ENCODE data around the gene FASN. TPM values are rescaled to one million over a fixed set of nuclear protein-coding genes. Genes with fewer than 3 reads are reported as not detected.

The FASN gene
- total RNA-seq, 1 experiment from 2014 or later = 433 TPM

DNA sequence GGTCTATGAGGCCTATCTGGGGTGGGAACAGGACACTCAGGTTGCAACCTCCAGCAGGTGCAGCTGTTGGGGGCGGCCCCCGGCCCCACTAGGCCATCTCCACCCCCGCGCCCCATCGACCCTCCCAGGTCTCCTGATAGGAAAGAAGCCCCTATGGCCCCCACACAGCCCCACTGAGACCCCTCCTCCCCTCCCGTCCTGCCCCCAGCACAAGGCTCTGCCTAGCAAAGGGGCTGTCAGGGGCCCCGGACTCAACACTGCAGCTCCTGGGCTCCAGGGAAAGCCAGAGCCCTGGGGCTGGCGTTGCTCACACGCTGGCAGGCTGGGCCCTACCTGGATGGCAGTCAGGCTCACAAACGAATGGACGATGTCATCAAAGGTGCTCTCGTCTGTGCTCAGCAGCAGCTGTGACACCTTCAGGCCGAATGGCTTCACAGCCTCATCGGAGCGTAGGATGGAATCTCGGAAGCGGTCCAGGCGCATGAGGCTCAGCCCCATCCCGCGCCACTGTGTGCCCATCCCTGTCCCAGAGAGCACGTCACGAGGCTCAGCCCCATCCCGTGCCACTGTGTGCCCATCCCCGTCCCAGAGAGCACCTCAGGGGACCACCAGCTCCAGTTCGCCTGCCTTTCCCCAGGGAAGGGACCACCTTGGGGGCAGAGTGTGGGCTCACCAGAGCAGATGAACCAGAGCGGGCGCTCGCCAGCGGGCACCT is 7.3 kb downstream of the FASN start:
- Histone ChIP-seq H2BK20ac (ENCODE audit: low read depth, low read length, poor library complexity, severe bottlenecking) (no peak overlapping the region), H4K91ac (ENCODE audit: insufficient read length, low read depth, low read length) (no peak overlapping the region), H2BK15ac (ENCODE audit: low read depth, low read length) (no peak overlapping the region), H2AFZ (ENCODE audit: low read length) (no peak overlapping the region), H3K4me1 (ENCODE audit: insufficient read depth, low read length) (no peaks in the 10 kb centered on the region), H3K79me1 (ENCODE audit: insufficient read depth, low read depth, low read length, poor library complexity, severe bottlenecking) (peaks cover 6% of the 10 kb centered on the region), H4K8ac (replicated peaks; ENCODE audit: insufficient read length, low read depth, low read length) (no peak overlapping the region), H3K27me3 (ENCODE audit: insufficient read depth, low read length) (no peaks in the 10 kb centered on the region), H2BK120ac (ENCODE audit: low read depth, low read length, poor library complexity, severe bottlenecking) (no peak overlapping the region), H3K4ac (ENCODE audit: low read depth, low read length) (no peak overlapping the region), H2BK12ac (ENCODE audit: insufficient read length, low read depth, low read length) (no peak overlapping the region), H3K18ac (ENCODE audit: insufficient read length, low read depth, low read length) (no peak overlapping the region), H3T11ph (ENCODE audit: low read length) (no peak overlapping the region), H3K14ac (ENCODE audit: insufficient read depth, low read length) (no peak overlapping the region), H3K9ac (ENCODE audit: extremely low read depth, insufficient read length, low read length) (no peak overlapping the region), H3K23me2 (ENCODE audit: insufficient read length, low read depth, low read length, poor library complexity, severe bottlenecking) (no peaks in the 10 kb centered on the region), H3K9me3 (ENCODE audit: control insufficient read depth, low read depth, low read length) (no peaks in the 10 kb centered on the region), H3K27ac (ENCODE audit: insufficient read length, low read depth, low read length) (no peak overlapping the region), H4K20me1 (ENCODE audit: control insufficient read depth, insufficient read depth, insufficient read length) (no peaks in the 10 kb centered on the region), H3K56ac (ENCODE audit: insufficient read length, low read depth, low read length) (no peak overlapping the region), H3K23ac (ENCODE audit: insufficient read length, low read depth, low read length) (no peak overlapping the region), H3K4me2 (ENCODE audit: insufficient read depth, insufficient read length, low read length) (no peak overlapping the region), H2AK5ac (ENCODE audit: insufficient read length, low read length) (no peak overlapping the region), H3K79me2 (ENCODE audit: insufficient read depth, low read length) (peaks cover 3% of the 10 kb centered on the region; the same call in 1 of the 2 replicates), H4K5ac (ENCODE audit: insufficient read length, low read depth, low read length) (no peak overlapping the region), H2BK5ac (ENCODE audit: insufficient read length, low read length) (no peak overlapping the region)
- Mint-ChIP-seq H3K36me3 (ENCODE audit: insufficient read depth in 1 of 3, low read depth in 3 of 3) (peaks cover 21 to 72% (median 64%) of the 10 kb centered on the region in 3 experiments; a peak in 6 of 7 replicates), H3K27ac (no peak overlapping the region), H3K27me3 (ENCODE audit: low read depth) (no peaks in the 10 kb centered on the region), H3K4me1 (no peaks in the 10 kb centered on the region), H3K4me3 (no peak overlapping the region), H3K9me3 (no peaks in the 10 kb centered on the region)
- no CpG with 5 or more reads among the region's 29 CpGs for WGBS (ENCODE audit: extremely low coverage, insufficient read length, low lambda C conversion rate)
- DNase-seq = no peak
- TF ChIP-seq, protein P1, sequence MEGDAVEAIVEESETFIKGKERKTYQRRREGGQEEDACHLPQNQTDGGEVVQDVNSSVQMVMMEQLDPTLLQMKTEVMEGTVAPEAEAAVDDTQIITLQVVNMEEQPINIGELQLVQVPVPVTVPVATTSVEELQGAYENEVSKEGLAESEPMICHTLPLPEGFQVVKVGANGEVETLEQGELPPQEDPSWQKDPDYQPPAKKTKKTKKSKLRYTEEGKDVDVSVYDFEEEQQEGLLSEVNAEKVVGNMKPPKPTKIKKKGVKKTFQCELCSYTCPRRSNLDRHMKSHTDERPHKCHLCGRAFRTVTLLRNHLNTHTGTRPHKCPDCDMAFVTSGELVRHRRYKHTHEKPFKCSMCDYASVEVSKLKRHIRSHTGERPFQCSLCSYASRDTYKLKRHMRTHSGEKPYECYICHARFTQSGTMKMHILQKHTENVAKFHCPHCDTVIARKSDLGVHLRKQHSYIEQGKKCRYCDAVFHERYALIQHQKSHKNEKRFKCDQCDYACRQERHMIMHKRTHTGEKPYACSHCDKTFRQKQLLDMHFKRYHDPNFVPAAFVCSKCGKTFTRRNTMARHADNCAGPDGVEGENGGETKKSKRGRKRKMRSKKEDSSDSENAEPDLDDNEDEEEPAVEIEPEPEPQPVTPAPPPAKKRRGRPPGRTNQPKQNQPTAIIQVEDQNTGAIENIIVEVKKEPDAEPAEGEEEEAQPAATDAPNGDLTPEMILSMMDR (conservative IDR thresholded peaks at IDR 0.05) = no peak

All from H9 (cell line).